ENCODE results near the gene CCDC27.

DNA sequence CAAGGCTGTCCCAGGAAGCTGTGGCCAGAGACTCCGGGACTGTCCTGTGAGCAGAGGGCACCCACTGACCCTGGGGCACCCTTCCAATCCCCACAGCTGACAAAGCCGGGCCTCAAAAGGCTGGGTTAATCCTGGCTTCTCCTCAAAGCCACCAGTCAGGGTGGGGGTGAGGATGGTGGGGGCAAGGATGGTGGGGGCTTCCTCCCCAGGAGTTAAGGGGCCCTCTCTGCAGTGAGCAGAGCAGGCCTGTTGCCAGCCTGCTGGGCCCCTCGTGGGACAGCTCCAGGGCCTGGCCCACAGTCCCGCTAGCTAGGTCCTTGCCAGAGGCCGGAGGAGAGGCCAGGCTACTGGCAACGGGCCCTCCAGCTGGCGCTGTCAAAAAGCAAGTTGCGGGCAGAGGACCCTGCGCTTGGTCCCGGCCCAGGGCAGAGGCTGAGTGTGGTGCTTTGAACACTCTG, 37.9 kb upstream of the CCDC27 start:
- TF ChIP-seq, protein P1, sequence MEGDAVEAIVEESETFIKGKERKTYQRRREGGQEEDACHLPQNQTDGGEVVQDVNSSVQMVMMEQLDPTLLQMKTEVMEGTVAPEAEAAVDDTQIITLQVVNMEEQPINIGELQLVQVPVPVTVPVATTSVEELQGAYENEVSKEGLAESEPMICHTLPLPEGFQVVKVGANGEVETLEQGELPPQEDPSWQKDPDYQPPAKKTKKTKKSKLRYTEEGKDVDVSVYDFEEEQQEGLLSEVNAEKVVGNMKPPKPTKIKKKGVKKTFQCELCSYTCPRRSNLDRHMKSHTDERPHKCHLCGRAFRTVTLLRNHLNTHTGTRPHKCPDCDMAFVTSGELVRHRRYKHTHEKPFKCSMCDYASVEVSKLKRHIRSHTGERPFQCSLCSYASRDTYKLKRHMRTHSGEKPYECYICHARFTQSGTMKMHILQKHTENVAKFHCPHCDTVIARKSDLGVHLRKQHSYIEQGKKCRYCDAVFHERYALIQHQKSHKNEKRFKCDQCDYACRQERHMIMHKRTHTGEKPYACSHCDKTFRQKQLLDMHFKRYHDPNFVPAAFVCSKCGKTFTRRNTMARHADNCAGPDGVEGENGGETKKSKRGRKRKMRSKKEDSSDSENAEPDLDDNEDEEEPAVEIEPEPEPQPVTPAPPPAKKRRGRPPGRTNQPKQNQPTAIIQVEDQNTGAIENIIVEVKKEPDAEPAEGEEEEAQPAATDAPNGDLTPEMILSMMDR (IDR thresholded peaks at IDR 0.05), result no peak
- TF ChIP-seq ZFX (IDR thresholded peaks at IDR 0.05; ENCODE audit: borderline replicate concordance), result no peak

Measured in 22Rv1 (cell line).